Stimulated activated CD4-positive, alpha-beta T cell treated with anti-CD3 and anti-CD28 coated beads, Interleukin-2, amount 100 ng/mL, for 48 hours (primary cell): ENCODE measurements around the gene CAP2.

Experiments
- DNase-seq, 2 donors: peaks; one replicate each; pipeline ENCODE4 v3.0.0-alpha.2; 2020

CAP2 gene

GRCh38 chr6:17442196-17442595 is 48.8 kb downstream of the CAP2 start:
- no peak for DNase-seq

GRCh38 chr6:17446713-17447112 is 53.3 kb downstream of the CAP2 start:
- no peak for DNase-seq

GRCh38 chr6:17448165-17448564 is 54.8 kb downstream of the CAP2 start:
- DNase-seq = no peak

- no peak for DNase-seq
Measured at GRCh38 chr6:17450397-17450796, 57.0 kb downstream of the CAP2 start.

- no peak for DNase-seq
Measured at GRCh38 chr6:17450832-17451231, 57.4 kb downstream of the CAP2 start.

GRCh38 chr6:17452096-17452495 is 58.7 kb downstream of the CAP2 start:
- DNase-seq = no peak

- no peak for DNase-seq
Measured at GRCh38 chr6:17454316-17455005, 61.1 kb downstream of the CAP2 start.

GRCh38 chr6:17455919-17456318 is 62.5 kb downstream of the CAP2 start:
- DNase-seq = no peak

- no peak for DNase-seq
Measured at GRCh38 chr6:17456711-17457110, 63.3 kb downstream of the CAP2 start.

- DNase-seq = no peak
Measured at GRCh38 chr6:17457405-17457804, 64.0 kb downstream of the CAP2 start.

GRCh38 chr6:17457956-17458355 is 64.6 kb downstream of the CAP2 start:
- no peak for DNase-seq

GRCh38 chr6:17458966-17459365 is 65.6 kb downstream of the CAP2 start:
- no peak for DNase-seq

GRCh38 chr6:17460862-17461261 is 67.5 kb downstream of the CAP2 start:
- DNase-seq = no peak

- DNase-seq = no peak
Measured at GRCh38 chr6:17466147-17466546, 72.8 kb downstream of the CAP2 start.

- no peak for DNase-seq
Measured at GRCh38 chr6:17466707-17467106, 73.3 kb downstream of the CAP2 start.

GRCh38 chr6:17469006-17469832 is 75.8 kb downstream of the CAP2 start:
- DNase-seq = no peak

- DNase-seq = no peak
Measured at GRCh38 chr6:17470202-17470937, 77.0 kb downstream of the CAP2 start.

- DNase-seq = no peak
Measured at GRCh38 chr6:17470938-17471327, 77.5 kb downstream of the CAP2 start.

- DNase-seq = no peak
Measured at GRCh38 chr6:17472653-17473183, 79.3 kb downstream of the CAP2 start.

GRCh38 chr6:17473554-17473953 is 80.2 kb downstream of the CAP2 start:
- DNase-seq = no peak

- no peak for DNase-seq
Measured at GRCh38 chr6:17474289-17474688, 80.9 kb downstream of the CAP2 start.

GRCh38 chr6:17475606-17476244 is 82.3 kb downstream of the CAP2 start:
- no peak for DNase-seq

GRCh38 chr6:17476511-17476910 is 83.1 kb downstream of the CAP2 start:
- no peak for DNase-seq
